ENCODE results near the gene TNFSF15.
A peak's percentile ranks its signal among the peaks of the same experiment; 100 is the strongest.

The TNFSF15 gene

DNA sequence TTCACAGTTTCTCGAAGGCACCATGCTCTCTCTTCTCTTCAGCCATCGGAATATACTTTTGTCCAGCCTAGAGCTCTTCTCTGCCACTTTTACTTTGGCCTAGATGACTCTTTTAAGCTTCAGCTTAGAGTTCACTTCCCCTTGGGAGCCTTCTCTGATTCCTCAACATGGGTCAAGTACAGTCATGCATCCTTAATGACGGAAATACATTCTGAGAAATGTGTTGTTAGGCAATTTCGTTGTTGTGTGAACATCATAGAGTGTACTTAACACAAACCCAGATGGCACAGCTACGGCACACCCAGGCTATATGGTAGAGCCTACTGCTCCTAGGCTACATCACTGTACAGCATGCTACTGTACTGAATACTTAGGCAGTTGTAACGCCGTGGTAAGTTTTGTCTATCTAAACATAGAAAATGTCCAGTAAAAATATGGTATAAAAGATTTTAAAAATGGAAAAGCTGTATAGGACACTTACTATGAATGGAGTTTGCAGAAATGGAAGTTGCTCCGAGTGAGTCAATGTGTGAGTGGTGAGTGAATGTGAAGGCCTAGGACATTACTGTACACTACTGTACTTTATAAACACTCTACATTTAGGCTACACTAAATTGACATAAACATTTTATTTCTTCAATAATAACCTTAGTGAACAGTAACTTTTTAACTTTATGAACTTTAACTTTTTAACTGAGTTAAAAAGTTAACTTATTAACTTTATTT lies 15.1 kb upstream of the TNFSF15 start:
- Histone ChIP-seq H3K9ac (ENCODE audit: low read length) (no peak overlapping the region), H3K79me2 (ENCODE audit: low read length) (no peaks in the 10 kb centered on the region), H3K9me3 (ENCODE audit: insufficient read depth, low read length) (no peaks in the 10 kb centered on the region), H3K27ac (ENCODE audit: low read length) (no peak overlapping the region), H3K4me1 (ENCODE audit: low read length) (peaks cover 24% of the 10 kb centered on the region), H2AFZ (ENCODE audit: low read depth, low read length) (no peak overlapping the region), H3K27me3 (ENCODE audit: low read depth, low read length) (no peaks in the 10 kb centered on the region), H3K36me3 (replicated peaks; ENCODE audit: low read depth, low read length) (no peaks in the 10 kb centered on the region), H3K4me2 (ENCODE audit: low read length) (no peak overlapping the region), H3K4me3 (ENCODE audit: low read length) (no peak overlapping the region), H4K20me1 (ENCODE audit: insufficient read depth, low read length) (no peaks in the 10 kb centered on the region)
- TF ChIP-seq EZH2phosphoT487 (IDR thresholded peaks at IDR 0.05; ENCODE audit: low read depth), result no peak
- TF ChIP-seq, protein P1, sequence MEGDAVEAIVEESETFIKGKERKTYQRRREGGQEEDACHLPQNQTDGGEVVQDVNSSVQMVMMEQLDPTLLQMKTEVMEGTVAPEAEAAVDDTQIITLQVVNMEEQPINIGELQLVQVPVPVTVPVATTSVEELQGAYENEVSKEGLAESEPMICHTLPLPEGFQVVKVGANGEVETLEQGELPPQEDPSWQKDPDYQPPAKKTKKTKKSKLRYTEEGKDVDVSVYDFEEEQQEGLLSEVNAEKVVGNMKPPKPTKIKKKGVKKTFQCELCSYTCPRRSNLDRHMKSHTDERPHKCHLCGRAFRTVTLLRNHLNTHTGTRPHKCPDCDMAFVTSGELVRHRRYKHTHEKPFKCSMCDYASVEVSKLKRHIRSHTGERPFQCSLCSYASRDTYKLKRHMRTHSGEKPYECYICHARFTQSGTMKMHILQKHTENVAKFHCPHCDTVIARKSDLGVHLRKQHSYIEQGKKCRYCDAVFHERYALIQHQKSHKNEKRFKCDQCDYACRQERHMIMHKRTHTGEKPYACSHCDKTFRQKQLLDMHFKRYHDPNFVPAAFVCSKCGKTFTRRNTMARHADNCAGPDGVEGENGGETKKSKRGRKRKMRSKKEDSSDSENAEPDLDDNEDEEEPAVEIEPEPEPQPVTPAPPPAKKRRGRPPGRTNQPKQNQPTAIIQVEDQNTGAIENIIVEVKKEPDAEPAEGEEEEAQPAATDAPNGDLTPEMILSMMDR (IDR thresholded peaks at IDR 0.05; ENCODE audit: low read depth, low read length), result no peak

DNA sequence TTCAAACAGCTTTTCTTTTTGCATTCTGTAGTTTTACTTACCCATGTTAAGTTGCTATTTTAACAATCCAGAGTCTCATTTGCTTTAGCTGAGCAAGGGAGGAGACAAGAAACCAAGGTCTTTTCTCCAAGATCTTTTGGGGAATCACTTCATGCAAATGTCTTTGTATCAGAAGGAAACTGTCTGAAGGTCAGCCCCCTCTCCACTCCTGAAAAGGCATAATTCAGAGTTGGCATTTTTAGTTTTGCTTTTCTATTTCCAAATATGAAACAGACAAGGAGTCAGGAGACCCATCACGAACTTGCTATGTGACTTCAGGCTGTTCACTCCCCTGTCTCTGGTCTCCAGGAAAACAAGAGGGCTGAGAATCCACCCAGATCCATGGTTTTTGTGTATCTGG lies 12.3 kb upstream of the TNFSF15 start:
- peak overlapping the region; percentile 38 for H3K27ac ChIP-seq (ENCODE audit: low read length)
- no peak overlapping the region for H3K9ac ChIP-seq (ENCODE audit: low read length)
- no peak overlapping the region for H3K4me3 ChIP-seq (ENCODE audit: low read length)
- H3K9me3 ChIP-seq (ENCODE audit: insufficient read depth, low read length), result 0 out of 2 replicates have a peak, but pooled peaks cover 7% of the 10 kb centered on the region
- TF ChIP-seq, protein P1 (IDR thresholded peaks at IDR 0.05; ENCODE audit: low read depth, low read length), result no peak
- no peak for TF ChIP-seq EZH2phosphoT487 (IDR thresholded peaks at IDR 0.05; ENCODE audit: low read depth)
- H3K36me3 ChIP-seq (replicated peaks; ENCODE audit: low read depth, low read length), result peaks cover 5% of the 10 kb centered on the region
- H3K27me3 ChIP-seq (ENCODE audit: low read depth, low read length), result no peaks in the 10 kb centered on the region
- H4K20me1 ChIP-seq (ENCODE audit: insufficient read depth, low read length), result no peaks in the 10 kb centered on the region
- H3K4me2 ChIP-seq (ENCODE audit: low read length), result peak overlapping the region; percentile 57
- peaks cover 49% of the 10 kb centered on the region for H3K4me1 ChIP-seq (ENCODE audit: low read length)
- H2AFZ ChIP-seq (ENCODE audit: low read depth, low read length), result no peak overlapping the region
- no peaks in the 10 kb centered on the region for H3K79me2 ChIP-seq (ENCODE audit: low read length)

DNA sequence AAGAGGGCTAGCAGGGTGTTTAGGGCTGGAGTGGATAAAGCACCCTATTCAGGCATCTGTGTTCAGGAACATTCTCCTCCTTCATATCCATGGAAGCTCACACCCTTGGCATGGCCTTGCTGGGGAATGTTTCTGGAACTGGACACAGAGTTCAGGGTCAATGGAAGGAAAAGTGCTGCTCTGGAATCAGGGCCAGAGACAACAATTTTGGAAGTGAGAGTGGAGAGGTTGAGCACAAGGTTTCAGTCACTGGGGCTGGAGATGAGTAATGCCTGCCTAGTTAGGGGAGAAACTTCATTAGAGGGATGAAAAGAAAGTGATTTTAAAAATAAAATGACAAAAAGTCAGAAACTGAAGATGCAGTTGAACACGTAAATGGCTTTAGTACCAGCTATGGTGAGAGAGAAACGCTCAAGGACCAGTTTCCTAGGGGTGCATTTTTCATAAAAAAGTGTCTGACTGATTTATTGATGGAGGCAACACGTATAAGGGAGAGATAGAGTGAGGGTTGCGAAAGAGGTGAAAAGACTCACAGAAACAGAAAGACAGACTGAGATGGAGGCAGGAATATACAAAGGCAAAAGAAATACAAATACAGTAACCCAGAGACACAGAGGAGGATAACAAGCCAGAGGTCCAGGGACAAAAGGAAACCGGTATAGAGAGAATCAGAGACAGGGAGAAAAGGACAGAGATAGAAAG lies 8.0 kb upstream of the TNFSF15 start:
- H3K4me1 ChIP-seq (ENCODE audit: low read length), result peaks cover 69% of the 10 kb centered on the region
- no peaks in the 10 kb centered on the region for H3K79me2 ChIP-seq (ENCODE audit: low read length)
- H3K4me2 ChIP-seq (ENCODE audit: low read length), result peak overlapping the region; percentile 16; the same call in 1 of the 2 replicates
- H3K27ac ChIP-seq (ENCODE audit: low read length), result no peak overlapping the region
- TF ChIP-seq, protein P1 (IDR thresholded peaks at IDR 0.05; ENCODE audit: low read depth, low read length), result no peak
- TF ChIP-seq EZH2phosphoT487 (IDR thresholded peaks at IDR 0.05; ENCODE audit: low read depth), result no peak
- H2AFZ ChIP-seq (ENCODE audit: low read depth, low read length), result no peak overlapping the region
- peaks cover 5% of the 10 kb centered on the region for H3K36me3 ChIP-seq (replicated peaks; ENCODE audit: low read depth, low read length)
- H3K9ac ChIP-seq (ENCODE audit: low read length), result no peak overlapping the region
- H3K27me3 ChIP-seq (ENCODE audit: low read depth, low read length), result peaks cover 19% of the 10 kb centered on the region; the same call in 1 of the 2 replicates
- no peak overlapping the region for H3K4me3 ChIP-seq (ENCODE audit: low read length)
- no peaks in the 10 kb centered on the region for H4K20me1 ChIP-seq (ENCODE audit: insufficient read depth, low read length)
- H3K9me3 ChIP-seq (ENCODE audit: insufficient read depth, low read length), result 0 out of 2 replicates have a peak, but pooled peaks cover 7% of the 10 kb centered on the region

GRCh38 chr9:114811966-114812636 lies 6.3 kb upstream of the TNFSF15 start:
- Histone ChIP-seq H3K4me2 (ENCODE audit: low read length) (peak overlapping the region; percentile 22), H3K4me1 (ENCODE audit: low read length) (peaks cover 65% of the 10 kb centered on the region)

More at GRCh38 chr9:114811966-114812636, 6.3 kb upstream of the TNFSF15 start:
- Histone ChIP-seq H3K9ac (ENCODE audit: low read length) (no peak overlapping the region), H3K27me3 (ENCODE audit: low read depth, low read length) (peaks cover 32% of the 10 kb centered on the region), H3K27ac (ENCODE audit: low read length) (no peak overlapping the region), H3K4me3 (ENCODE audit: low read length) (no peak overlapping the region), H3K79me2 (ENCODE audit: low read length) (no peaks in the 10 kb centered on the region), H2AFZ (ENCODE audit: low read depth, low read length) (no peak overlapping the region), H3K9me3 (ENCODE audit: insufficient read depth, low read length) (0 out of 2 replicates have a peak, but pooled peaks cover 7% of the 10 kb centered on the region), H3K36me3 (replicated peaks; ENCODE audit: low read depth, low read length) (peaks cover 5% of the 10 kb centered on the region), H4K20me1 (ENCODE audit: insufficient read depth, low read length) (no peaks in the 10 kb centered on the region)
- no peak for TF ChIP-seq EZH2phosphoT487 (IDR thresholded peaks at IDR 0.05; ENCODE audit: low read depth)
- TF ChIP-seq, protein P1 (IDR thresholded peaks at IDR 0.05; ENCODE audit: low read depth, low read length), result no peak
